K562 (cell line): ENCODE data around the gene EIF2S3B. TPM values are rescaled to one million over a fixed set of nuclear protein-coding genes. Genes with fewer than 3 reads are reported as not detected.
"Not testable (repeated sequence)": the region's sequence is repeated elsewhere in the genome, so short reads cannot be mapped to it uniquely, and the experiment has no call there.

Source experiments
- ATAC-seq: fragments of 200-7000 bp; cut with Tn5 transposase; 3 replicates; pipeline ENCODE4 v1.9.1; 2020; ENCODE audit warnings: moderate library complexity
- BruUV-seq: library from RNA; stranded (reverse); fragments of 400-500 nt; replicated peaks from 2 replicates; lab custom pipeline; 2021; lab: Mats Ljungman, UMichigan
- CTCF ChIA-PET: fragments of 300-600 bp; formaldehyde crosslinking; extraction: SDS; loops from one replicate; lab custom pipeline; 2021; ENCODE audit warnings: low intra/inter-chr PET ratio; lab: Yijun Ruan, JAX
- POLR2A ChIA-PET: fragments of 300-600, 350-650 bp; sonication (Branson Sonifier 250); formaldehyde crosslinking; extraction: SDS; loops from one replicate; lab custom pipeline; 2021; ENCODE audit warnings: antibody characterized with exemption, inconsistent platforms; lab: Yijun Ruan, JAX
- DNase-seq, 4 experiments: peaks; one replicate each; pipeline versions ENCODE4 v3.0.0 to v3.0.0-alpha.2; 2011 to 2018; ENCODE audit warnings: low spot score in 3 of 4, mixed read lengths in 3 of 4; ENCODE audit errors: extremely low read depth in 1 of 4
- FAIRE-seq: peaks from 2 replicates; lab custom pipeline; 2011; peaks lifted over from hg19 to GRCh38; lab: Jason Lieb, UNC
- H2AFZ ChIP-seq: 2 replicates; pipeline ENCODE4 v1.6.0; 2011; ENCODE audit warnings: low read depth, low read length, control low read depth, inconsistent platforms
- H3K27ac ChIP-seq: fragments of 200-600 bp; 3 replicates; pipeline ENCODE4 v1.8.0; 2011; ENCODE audit warnings: low read depth, mild to moderate bottlenecking, control low read depth, inconsistent platforms, low read length, moderate library complexity, mixed read lengths; ENCODE audit errors: extremely low read depth
- H3K27me3 ChIP-seq, 2 experiments: fragments of 300-600 bp in 1 of 2; 2 replicates in 1 of 2; 3 replicates in 1 of 2; pipeline versions ENCODE4 v1.6.0 to v1.8.0; 2011; ENCODE audit warnings: inconsistent platforms in 2 of 2, low read length in 2 of 2, mild to moderate bottlenecking in 1 of 2, mixed read lengths in 1 of 2, moderate library complexity in 1 of 2; ENCODE audit not compliant: control insufficient read depth in 2 of 2, insufficient read depth in 2 of 2
- H3K36me3 ChIP-seq: fragments of 300-600 bp; 3 replicates; pipeline ENCODE4 v1.8.0; 2011; ENCODE audit warnings: mild to moderate bottlenecking, low read length, inconsistent platforms; ENCODE audit not compliant: control insufficient read depth, insufficient read depth
- H3K4me1 ChIP-seq, 2 experiments: fragments of 200-600 bp in 1 of 2; replicated peaks in 1 of 2; 2 replicates in 1 of 2; 3 replicates in 1 of 2; pipeline versions ENCODE4 v1.5.1 to v1.8.0; 2011; ENCODE audit warnings: inconsistent platforms in 2 of 2, low read length in 2 of 2, mild to moderate bottlenecking in 1 of 2, mixed read lengths in 1 of 2, moderate library complexity in 1 of 2; ENCODE audit not compliant: control insufficient read depth in 2 of 2, insufficient read depth in 2 of 2
- H3K4me2 ChIP-seq: 2 replicates; pipeline ENCODE4 v1.6.1; 2011; ENCODE audit warnings: low read length, control low read depth, inconsistent platforms, mixed read lengths; ENCODE audit not compliant: insufficient read depth
- H3K4me3 ChIP-seq: fragments of 200-600 bp; sonication (generic), shearing (Covaris generic); 2 replicates; pipeline ENCODE4 v1.5.1; 2016; ENCODE audit warnings: control low read depth, inconsistent platforms
- H3K79me2 ChIP-seq: fragments of 200-600 bp; 3 replicates; pipeline ENCODE4 v1.8.0; 2011; ENCODE audit warnings: low read length, inconsistent platforms; ENCODE audit not compliant: control insufficient read depth, insufficient read depth
- H3K9ac ChIP-seq, 2 experiments: 2 replicates each; pipeline versions ENCODE4 v1.6.0 to v1.6.1; 2011; ENCODE audit warnings: low read depth in 2 of 2, low read length in 2 of 2, control low read depth in 1 of 2, inconsistent platforms in 1 of 2, mild to moderate bottlenecking in 1 of 2, mixed read lengths in 1 of 2; ENCODE audit not compliant: insufficient read depth in 1 of 2
- H3K9me1 ChIP-seq: one replicate; pipeline ENCODE4 v1.6.0; 2011; ENCODE audit warnings: inconsistent platforms, mild to moderate bottlenecking, low read length, moderate library complexity; ENCODE audit not compliant: control insufficient read depth, insufficient read depth
- H3K9me3 ChIP-seq: replicated peaks from 2 replicates; pipeline ENCODE4 v1.5.1; 2011; ENCODE audit warnings: low read depth, low read length, inconsistent platforms; ENCODE audit not compliant: control insufficient read depth, insufficient read depth
- H4K20me1 ChIP-seq: replicated peaks from 2 replicates; pipeline ENCODE4 v1.6.1; 2011; ENCODE audit warnings: low read length, inconsistent platforms, mixed read lengths; ENCODE audit not compliant: control insufficient read depth, insufficient read depth
- ZNF146 ChIP-seq: IDR thresholded peaks from one replicate; pipeline ENCODE4 v1.6.1; 2018; ENCODE audit warnings: missing compliant biosample characterization; ENCODE audit not compliant: unreplicated experiment
- WGBS: fragments of 100-300 bp; shearing (Covaris generic); methylation state at CpG from one replicate; pipeline ENCODE4 v1.1.6; 2016; ENCODE audit warnings: low coverage, mixed read lengths; ENCODE audit not compliant: insufficient coverage; ENCODE audit errors: missing lambda C conversion rate; 5-methylcytosine and 5-hydroxymethylcytosine counted together
- in situ Hi-C: fragments of 300-500 bp; cut with MboI; formaldehyde crosslinking; loops from 4 replicates; pipeline ENCODE4 v1.15.0; 2018; ENCODE audit warnings: inconsistent platforms, mixed read lengths
- intact Hi-C: fragments of 100-400 bp; cut with micrococcal nuclease; formaldehyde crosslinking; loops from 2 replicates; pipeline ENCODE4 v1.14.2; 2022
- polyA plus RNA-seq, 8 experiments: library from polyadenylated mRNA; depleted of rRNA in 4 of 8; stranded (reverse) in 5 of 8; unstranded in 3 of 8; fragments of >200 nt; fragmentation: Nextera tagmentation in 2 of 8; fragmentation: Illumina TruSeq in 1 of 8; extraction: Ambion mirVana in 2 of 8; extraction: Trizol in 1 of 8; gene quantifications; 2 replicates each; pipeline versions ENCODE4 v1.2.1 to v1.2.3, GENCODE V29; 2011 to 2014; ENCODE audit warnings: inconsistent platforms in 1 of 8, missing spikeins in 1 of 8
- total RNA-seq, 7 experiments: library from RNA; depleted of rRNA in 6 of 7; stranded (reverse); fragments of >200 nt in 6 of 7; fragmentation: Illumina TruSeq in 2 of 7; extraction: Trizol in 2 of 7; gene quantifications; 2 replicates each; pipeline versions ENCODE4 v1.2.1 to v1.2.3, GENCODE V29; 2011 to 2021; ENCODE audit warnings: low replicate concordance in 1 of 7

Gene EIF2S3B
- total and polyA plus RNA-seq, 9 of the 15 experiments (the other 6 are each of a cell fraction or from before 2014, with no cell fraction given), result 0.45 to 5.1 (median 2.0) TPM

GRCh38 chr12:10472808-10473207, 32.9 kb upstream of the EIF2S3B start:
- H3K4me1 ChIP-seq, POLR2A ChIA-PET, H3K9me3 ChIP-seq, in situ Hi-C loops, H3K79me2 ChIP-seq, BruUV-seq, H3K9ac ChIP-seq, H3K36me3 ChIP-seq, CTCF ChIA-PET, DNase-seq, H3K4me3 ChIP-seq, H3K9me1 ChIP-seq, H2AFZ ChIP-seq, H3K27ac ChIP-seq, intact Hi-C loops, H3K27me3 ChIP-seq, FAIRE-seq, ATAC-seq, H3K4me2 ChIP-seq, H4K20me1 ChIP-seq: not testable (repeated sequence)
- 6% methylated on average over 3 of the region's 5 CpGs for WGBS
- peak; percentile 69 for TF ChIP-seq ZNF146

GRCh38 chr12:10481901-10482300, 23.8 kb upstream of the EIF2S3B start:
- ATAC-seq, H3K9me3 ChIP-seq, H4K20me1 ChIP-seq, H3K9ac ChIP-seq, H3K27ac ChIP-seq, H2AFZ ChIP-seq, in situ Hi-C loops, H3K9me1 ChIP-seq, H3K4me2 ChIP-seq, H3K27me3 ChIP-seq, CTCF ChIA-PET, H3K36me3 ChIP-seq, intact Hi-C loops, DNase-seq, H3K4me1 ChIP-seq, FAIRE-seq, H3K4me3 ChIP-seq, H3K79me2 ChIP-seq, BruUV-seq: not testable (repeated sequence)
- POLR2A ChIA-PET, result interaction anchor here (0.6 kb wide), 1 partner anchor 152 kb away, joined by 5 read pairs; no protein-coding TSS in a partner anchor
- WGBS, result 0% methylated on average over 2 of the region's 2 CpGs

- H3K9me1 ChIP-seq, H3K79me2 ChIP-seq, DNase-seq, H3K36me3 ChIP-seq, H3K27me3 ChIP-seq, H3K4me3 ChIP-seq, ATAC-seq, CTCF ChIA-PET, H2AFZ ChIP-seq, BruUV-seq, H3K9ac ChIP-seq, POLR2A ChIA-PET, H3K27ac ChIP-seq, FAIRE-seq, H3K9me3 ChIP-seq, H3K4me1 ChIP-seq, H4K20me1 ChIP-seq, intact Hi-C loops, H3K4me2 ChIP-seq, in situ Hi-C loops: not testable (repeated sequence)
- WGBS, result 0% methylated on average over 2 of the region's 2 CpGs
Measured at GRCh38 chr12:10487328-10487727, 18.4 kb upstream of the EIF2S3B start.
